Activated T-helper 1 cell treated with anti-CD3 and anti-CD28 coated beads, Interleukin-12 subunit alpha, Interleukin-12 subunit beta, Interleukin-2, Interleukin-4 antibody, amounts not matched to agents 30 ng/mL and 10 ng/mL and 1 ng/mL, durations not matched to agents 14 hours and 24 hours and 36 hours (primary cell): ENCODE data around the gene ATG13. TPM values are rescaled to one million over a fixed set of nuclear protein-coding genes. Genes with fewer than 3 reads are reported as not detected.
A peak's percentile ranks its signal among the peaks of the same experiment; 100 is the strongest.

ENCODE experiments used
- DNase-seq: peaks from one replicate; pipeline ENCODE4 v3.0.0; 2021; ENCODE audit warnings: low spot score
- H3K27ac Mint-ChIP-seq: one replicate; pipeline ENCODE4 v1.8.0; 2021; ENCODE audit warnings: mild to moderate bottlenecking, mixed read lengths
- H3K27me3 Mint-ChIP-seq: one replicate; pipeline ENCODE4 v1.8.0; 2022; ENCODE audit warnings: mild to moderate bottlenecking, moderate library complexity, mixed read lengths; ENCODE audit not compliant: insufficient read depth
- H3K36me3 Mint-ChIP-seq: one replicate; pipeline ENCODE4 v1.8.0; 2021; ENCODE audit warnings: low read depth, mixed read lengths
- H3K4me1 Mint-ChIP-seq: one replicate; pipeline ENCODE4 v1.8.0; 2021; ENCODE audit warnings: low read depth, mixed read lengths
- H3K4me3 Mint-ChIP-seq: one replicate; pipeline ENCODE4 v1.8.0; 2021; ENCODE audit warnings: mild to moderate bottlenecking, moderate library complexity, mixed read lengths
- H3K9me3 Mint-ChIP-seq: one replicate; pipeline ENCODE4 v1.8.0; 2021; ENCODE audit warnings: mixed read lengths
- intact Hi-C: fragments of 100-400 bp; cut with micrococcal nuclease; formaldehyde crosslinking; loops from one replicate; pipeline ENCODE4 v1.15.1; 2024
- total RNA-seq: library from RNA; stranded (reverse); gene quantifications from 2 replicates; pipeline ENCODE4 v1.2.3, GENCODE V29; 2022

The ATG13 gene
- total RNA-seq, 1 donor from 2014 or later: 73.8 TPM

GRCh38 chr11:46684367-46684766, 67.0 kb downstream of the ATG13 start:
- H3K4me1 Mint-ChIP-seq: no peaks in the 10 kb centered on the region
- intact Hi-C loops: no loop called here

GRCh38 chr11:46686886-46687795, 69.8 kb downstream of the ATG13 start:
- no peak overlapping the region for H3K4me3 Mint-ChIP-seq
- peaks cover 14% of the 10 kb centered on the region for H3K36me3 Mint-ChIP-seq
- peaks cover 5% of the 10 kb centered on the region for H3K4me1 Mint-ChIP-seq
- no peak for DNase-seq
- no peaks in the 10 kb centered on the region for H3K27me3 Mint-ChIP-seq
- H3K27ac Mint-ChIP-seq: no peak overlapping the region
- no peaks in the 10 kb centered on the region for H3K9me3 Mint-ChIP-seq
- intact Hi-C loops: no loop called here

More at GRCh38 chr11:46684367-46684766, 67.0 kb downstream of the ATG13 start:
- Mint-ChIP-seq H3K9me3 (no peaks in the 10 kb centered on the region), H3K4me3 (no peak overlapping the region), H3K27ac (no peak overlapping the region), H3K27me3 (no peaks in the 10 kb centered on the region), H3K36me3 (peaks cover 7% of the 10 kb centered on the region)
- no peak for DNase-seq

- H3K27me3 Mint-ChIP-seq: no peaks in the 10 kb centered on the region
- H3K9me3 Mint-ChIP-seq: no peaks in the 10 kb centered on the region
- DNase-seq: no peak
- H3K4me1 Mint-ChIP-seq: peaks cover 5% of the 10 kb centered on the region
- H3K27ac Mint-ChIP-seq: peak overlapping the region; percentile 56
- peaks cover 25% of the 10 kb centered on the region for H3K36me3 Mint-ChIP-seq
- H3K4me3 Mint-ChIP-seq: no peak overlapping the region
- intact Hi-C loops: no loop called here
These were observed 73.3 kb downstream of the ATG13 start for GRCh38 chr11:46690702-46691101.

GRCh38 chr11:46692450-46692849, 75.1 kb downstream of the ATG13 start:
- H3K27ac Mint-ChIP-seq: no peak overlapping the region
- no peak for DNase-seq
- H3K9me3 Mint-ChIP-seq: no peaks in the 10 kb centered on the region
- H3K4me3 Mint-ChIP-seq: no peak overlapping the region
- intact Hi-C loops: no loop called here
- peaks cover 29% of the 10 kb centered on the region for H3K36me3 Mint-ChIP-seq
- no peaks in the 10 kb centered on the region for H3K27me3 Mint-ChIP-seq
- peaks cover 6% of the 10 kb centered on the region for H3K4me1 Mint-ChIP-seq

GRCh38 chr11:46693597-46694012, 76.3 kb downstream of the ATG13 start:
- no peak for DNase-seq
- no peaks in the 10 kb centered on the region for H3K9me3 Mint-ChIP-seq
- peaks cover 29% of the 10 kb centered on the region for H3K36me3 Mint-ChIP-seq
- no peak overlapping the region for H3K4me3 Mint-ChIP-seq
- no peak overlapping the region for H3K27ac Mint-ChIP-seq
- peaks cover 18% of the 10 kb centered on the region for H3K4me1 Mint-ChIP-seq
- intact Hi-C loops: no loop called here
- H3K27me3 Mint-ChIP-seq: no peaks in the 10 kb centered on the region

- intact Hi-C loops: no loop called here
- Mint-ChIP-seq H3K36me3 (peaks cover 31% of the 10 kb centered on the region), H3K27ac (no peak overlapping the region), H3K9me3 (no peaks in the 10 kb centered on the region), H3K4me1 (peaks cover 22% of the 10 kb centered on the region), H3K27me3 (no peaks in the 10 kb centered on the region), H3K4me3 (no peak overlapping the region)
- DNase-seq: no peak
These were observed 76.7 kb downstream of the ATG13 start for GRCh38 chr11:46694072-46694471.

GRCh38 chr11:46694607-46695006, 77.3 kb downstream of the ATG13 start:
- no peaks in the 10 kb centered on the region for H3K9me3 Mint-ChIP-seq
- intact Hi-C loops: no loop called here
- DNase-seq: no peak
- no peaks in the 10 kb centered on the region for H3K27me3 Mint-ChIP-seq
- H3K4me3 Mint-ChIP-seq: no peak overlapping the region
- H3K36me3 Mint-ChIP-seq: peaks cover 31% of the 10 kb centered on the region
- H3K4me1 Mint-ChIP-seq: peaks cover 26% of the 10 kb centered on the region
- no peak overlapping the region for H3K27ac Mint-ChIP-seq

- H3K27ac Mint-ChIP-seq: no peak overlapping the region
- H3K4me3 Mint-ChIP-seq: no peak overlapping the region
- no peaks in the 10 kb centered on the region for H3K9me3 Mint-ChIP-seq
- DNase-seq: no peak
- intact Hi-C loops: no loop called here
- H3K27me3 Mint-ChIP-seq: peaks cover 1% of the 10 kb centered on the region
- H3K36me3 Mint-ChIP-seq: peaks cover 28% of the 10 kb centered on the region
- H3K4me1 Mint-ChIP-seq: peaks cover 26% of the 10 kb centered on the region
These were observed 78.2 kb downstream of the ATG13 start for GRCh38 chr11:46695345-46696211.

GRCh38 chr11:46696212-46696558, 78.8 kb downstream of the ATG13 start:
- no peak overlapping the region for H3K4me3 Mint-ChIP-seq
- peaks cover 25% of the 10 kb centered on the region for H3K36me3 Mint-ChIP-seq
- DNase-seq: no peak
- peaks cover 2% of the 10 kb centered on the region for H3K27me3 Mint-ChIP-seq
- H3K4me1 Mint-ChIP-seq: peaks cover 26% of the 10 kb centered on the region
- intact Hi-C loops: no loop called here
- H3K9me3 Mint-ChIP-seq: no peaks in the 10 kb centered on the region
- no peak overlapping the region for H3K27ac Mint-ChIP-seq

GRCh38 chr11:46697303-46697702, 80.0 kb downstream of the ATG13 start:
- Mint-ChIP-seq H3K4me3 (no peak overlapping the region), H3K27ac (peak overlapping the region; percentile 26), H3K9me3 (no peaks in the 10 kb centered on the region), H3K27me3 (peaks cover 2% of the 10 kb centered on the region), H3K36me3 (peaks cover 32% of the 10 kb centered on the region), H3K4me1 (peaks cover 35% of the 10 kb centered on the region)
- intact Hi-C loops: no loop called here
- DNase-seq: no peak

GRCh38 chr11:46697723-46698122, 80.4 kb downstream of the ATG13 start:
- H3K9me3 Mint-ChIP-seq: no peaks in the 10 kb centered on the region
- no peak overlapping the region for H3K4me3 Mint-ChIP-seq
- intact Hi-C loops: no loop called here
- peak overlapping the region; percentile 26 for H3K27ac Mint-ChIP-seq
- no peak for DNase-seq
- peaks cover 40% of the 10 kb centered on the region for H3K4me1 Mint-ChIP-seq
- H3K27me3 Mint-ChIP-seq: peaks cover 2% of the 10 kb centered on the region
- H3K36me3 Mint-ChIP-seq: peaks cover 36% of the 10 kb centered on the region

- DNase-seq: no peak
- peaks cover 2% of the 10 kb centered on the region for H3K27me3 Mint-ChIP-seq
- peak overlapping the region; percentile 99 for H3K4me3 Mint-ChIP-seq
- H3K4me1 Mint-ChIP-seq: peaks cover 48% of the 10 kb centered on the region
- H3K36me3 Mint-ChIP-seq: peaks cover 42% of the 10 kb centered on the region
- intact Hi-C loops: no loop called here
- peak overlapping the region; percentile 78 for H3K27ac Mint-ChIP-seq
- H3K9me3 Mint-ChIP-seq: no peaks in the 10 kb centered on the region
These were observed 81.2 kb downstream of the ATG13 start for GRCh38 chr11:46698597-46698996.
